Left ventricle myocardium inferior (tissue), 1 donor: ENCODE data around the gene PAX9. TPM values are rescaled to one million over a fixed set of nuclear protein-coding genes. Genes with fewer than 3 reads are reported as not detected.

Experiments
- DNase-seq: peaks from one replicate; pipeline ENCODE4 v3.0.0-alpha.2; 2020
- H3K27ac ChIP-seq: fragments of 200-600 bp; replicated peaks from 2 replicates; pipeline ENCODE4 v1.8.0; 2021
- H3K27me3 ChIP-seq: fragments of 200-600 bp; 2 replicates; pipeline ENCODE4 v1.8.0; 2021; ENCODE audit warnings: low read depth
- H3K36me3 ChIP-seq: fragments of 200-600 bp; 2 replicates; pipeline ENCODE4 v1.8.0; 2021
- H3K4me1 ChIP-seq: fragments of 200-600 bp; 2 replicates; pipeline ENCODE4 v1.8.0; 2021
- H3K4me3 ChIP-seq: fragments of 200-600 bp; 2 replicates; pipeline ENCODE4 v1.8.0; 2021; ENCODE audit warnings: mild to moderate bottlenecking, moderate library complexity
- H3K9me3 ChIP-seq: fragments of 200-600 bp; replicated peaks from 2 replicates; pipeline ENCODE4 v1.8.0; 2021
- CTCF ChIP-seq: fragments of 200-600 bp; IDR thresholded peaks from 2 replicates; pipeline ENCODE4 v1.8.0; 2021; ENCODE audit warnings: antibody characterized with exemption, mild to moderate bottlenecking, borderline replicate concordance
- intact Hi-C: fragments of 100-400 bp; cut with micrococcal nuclease; formaldehyde crosslinking; loops from one replicate; pipeline ENCODE4 v1.11.0; 2022
- total RNA-seq: library from RNA; stranded (reverse); fragmentation: NEBNext Ultra II Directional; extraction: Animal tissue kit (Norgen Biotek cat#: 25700); gene quantifications from one replicate; pipeline ENCODE4 v1.2.1, GENCODE V29; 2021
- donor health status: DM: no; HTN: yes; CAD: no; lungs with severe emphysema.

Gene PAX9
- total RNA-seq, 1 donor from 2014 or later, result not detected

DNA sequence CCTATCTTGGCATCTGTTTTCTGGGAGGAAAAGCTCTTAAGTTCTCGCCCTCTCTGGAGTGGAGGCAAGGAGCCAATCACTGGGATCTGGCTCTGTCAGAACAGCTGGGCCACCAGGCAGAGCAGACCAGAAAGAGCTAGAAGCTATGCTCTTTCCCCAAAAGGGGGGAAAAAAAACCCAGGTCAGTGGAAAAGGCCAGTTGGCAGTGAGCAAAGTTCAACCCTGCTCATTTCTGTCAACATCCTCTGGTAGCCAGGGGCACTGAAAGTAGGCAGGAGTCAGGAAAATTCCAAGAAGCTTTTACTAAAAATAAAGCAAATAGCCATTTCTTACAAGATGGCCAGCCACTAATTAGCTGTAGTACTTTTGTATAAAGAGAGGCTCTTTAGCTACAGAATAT is 36.6 kb upstream of the PAX9 start:
- Histone ChIP-seq H3K4me3 (no peak overlapping the region), H3K27ac (no peak overlapping the region), H3K36me3 (no peaks in the 10 kb centered on the region), H3K4me1 (no peaks in the 10 kb centered on the region), H3K27me3 (peaks cover 84% of the 10 kb centered on the region), H3K9me3 (peaks cover 18% of the 10 kb centered on the region)
- no peak for DNase-seq
- no peak for TF ChIP-seq CTCF
- intact Hi-C loops, result no loop called here

GRCh38 chr14:36625436-36625835 is 36.2 kb upstream of the PAX9 start:
- TF ChIP-seq CTCF, result no peak
- intact Hi-C loops, result no loop called here
- no peak overlapping the region for H3K4me3 ChIP-seq
- no peaks in the 10 kb centered on the region for H3K36me3 ChIP-seq
- peaks cover 17% of the 10 kb centered on the region for H3K9me3 ChIP-seq
- no peaks in the 10 kb centered on the region for H3K4me1 ChIP-seq
- no peak overlapping the region for H3K27ac ChIP-seq
- H3K27me3 ChIP-seq, result peaks cover 80% of the 10 kb centered on the region
- no peak for DNase-seq

GRCh38 chr14:36626151-36626550 is 35.5 kb upstream of the PAX9 start:
- intact Hi-C loops, result no loop called here
- Histone ChIP-seq H3K27ac (no peak overlapping the region), H3K4me1 (no peaks in the 10 kb centered on the region), H3K9me3 (peaks cover 13% of the 10 kb centered on the region), H3K36me3 (no peaks in the 10 kb centered on the region), H3K4me3 (no peak overlapping the region), H3K27me3 (peaks cover 74% of the 10 kb centered on the region)
- TF ChIP-seq CTCF, result no peak
- no peak for DNase-seq

GRCh38 chr14:36627981-36628380 is 33.7 kb upstream of the PAX9 start:
- Histone ChIP-seq H3K27me3 (peaks cover 82% of the 10 kb centered on the region), H3K9me3 (no peaks in the 10 kb centered on the region), H3K4me1 (no peaks in the 10 kb centered on the region), H3K4me3 (no peak overlapping the region), H3K27ac (no peak overlapping the region), H3K36me3 (no peaks in the 10 kb centered on the region)
- TF ChIP-seq CTCF, result no peak
- DNase-seq, result no peak
- intact Hi-C loops, result no loop called here

DNA sequence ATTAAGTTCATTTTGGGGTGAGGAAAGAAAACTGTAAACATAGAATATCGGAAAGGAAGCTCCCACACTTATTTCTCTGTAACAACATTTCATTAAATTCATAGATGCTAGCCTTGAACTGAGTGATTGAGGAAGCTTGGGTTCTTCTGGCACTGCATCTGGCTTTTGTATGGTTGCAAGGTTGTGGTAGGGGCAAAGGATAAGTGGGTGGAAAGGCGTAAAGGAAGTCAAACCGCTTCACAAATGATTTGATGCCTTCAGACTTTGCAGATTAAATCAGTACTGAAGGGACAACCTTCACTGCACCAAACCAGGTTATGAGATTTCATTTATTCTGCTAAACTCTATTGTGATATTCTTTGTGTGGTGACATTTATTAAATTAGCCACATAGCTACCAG is 28.1 kb upstream of the PAX9 start:
- Histone ChIP-seq H3K36me3 (no peaks in the 10 kb centered on the region), H3K27ac (no peak overlapping the region), H3K4me3 (no peak overlapping the region), H3K9me3 (no peaks in the 10 kb centered on the region), H3K27me3 (peaks cover 73% of the 10 kb centered on the region), H3K4me1 (no peaks in the 10 kb centered on the region)
- no peak for TF ChIP-seq CTCF
- intact Hi-C loops, result no loop called here
- no peak for DNase-seq
